ENCODE measurements around the gene AFF2. TPM values are rescaled to one million over a fixed set of nuclear protein-coding genes. Genes with fewer than 3 reads are reported as not detected.

The AFF2 gene
- total RNA-seq, 5 donors from 2014 or later (not counting 1 experiment from before 2014, with no cell fraction given): 0.95 to 4.1 (median 2.3) TPM

DNA sequence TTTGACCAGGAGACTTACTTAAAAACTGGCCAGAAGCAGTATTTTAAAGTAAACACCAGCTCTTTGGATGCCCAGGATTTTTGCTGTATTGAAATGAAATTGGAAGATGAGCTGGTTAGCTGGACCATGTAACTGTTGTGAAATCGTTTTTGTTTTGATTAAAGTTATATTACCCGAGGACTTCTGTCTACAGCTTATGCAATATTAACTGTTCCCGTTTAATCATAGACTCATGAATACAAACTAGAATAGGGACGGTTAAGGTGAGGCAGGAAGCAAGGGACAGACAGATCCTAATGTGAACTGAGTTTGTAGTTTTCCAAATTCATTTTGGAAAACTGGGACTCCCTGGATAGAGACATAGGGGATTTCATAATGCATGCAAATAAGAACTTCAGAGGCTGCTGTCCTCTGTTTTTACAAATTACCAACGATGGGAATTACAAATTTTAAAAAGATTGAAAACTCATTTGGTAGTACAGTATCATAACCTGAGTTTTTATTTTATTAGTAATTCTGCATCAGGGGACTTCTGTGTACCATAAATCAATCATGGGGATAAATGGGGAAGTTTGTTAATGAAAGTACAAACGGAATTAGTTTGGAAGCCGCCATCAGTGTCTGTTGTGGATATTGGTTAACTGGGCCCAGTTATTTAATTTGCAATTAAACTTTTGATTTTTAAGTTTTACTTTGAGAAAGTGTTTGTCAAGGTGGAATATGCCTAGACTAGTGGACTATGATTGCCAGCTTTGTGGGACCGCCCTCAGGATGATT is 304.4 kb downstream of the AFF2 start:
- ChIA-PET POLR2A (interaction anchor here in 1 of 2 donors (0.7 kb wide), 1 partner anchor 14 kb away, joined by 3 read pairs; no protein-coding TSS in a partner anchor), CTCF (no interaction called here)
- WGBS (ENCODE audit: insufficient coverage): no CpG with 5 or more reads among the region's 8 CpGs

DNA sequence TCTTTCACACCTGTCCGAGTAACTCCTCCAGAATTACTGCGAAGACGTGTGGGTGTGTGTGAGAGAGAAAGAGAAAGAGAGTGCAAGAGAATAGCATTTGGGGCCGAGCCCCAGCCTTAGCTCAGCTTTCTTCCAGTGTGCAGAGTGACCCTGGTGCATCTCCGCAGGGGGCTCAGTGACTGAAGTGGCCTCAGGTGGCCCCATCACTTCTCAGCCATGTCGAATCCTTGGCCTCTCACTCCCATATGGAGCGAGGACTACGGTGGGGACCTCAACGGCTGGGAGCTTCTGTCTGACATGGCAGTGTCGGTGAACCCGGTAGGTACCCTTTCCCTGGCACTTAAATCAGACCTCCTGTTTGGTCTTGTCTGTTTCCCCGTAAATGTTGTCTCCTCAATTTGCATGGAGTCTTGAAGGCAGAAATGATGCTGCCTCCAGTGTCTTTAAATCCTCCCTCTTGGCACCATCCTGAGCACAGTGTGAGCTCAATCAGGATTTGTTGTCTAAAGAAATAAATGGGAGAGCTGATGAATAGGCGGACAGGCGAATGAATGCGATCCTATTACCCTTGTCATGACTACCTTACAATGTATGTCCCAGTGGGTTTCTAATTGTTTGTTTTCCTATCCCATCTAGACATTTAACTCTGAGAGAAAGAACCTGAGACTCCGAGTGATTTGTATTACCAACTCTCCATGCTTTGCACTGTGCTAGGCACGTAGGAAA is 305.9 kb downstream of the AFF2 start:
- Histone ChIP-seq H3K4me3 (ENCODE audit: control insufficient read depth in 1 of 2, extremely low read depth in 1 of 2, low read length in 1 of 2) (no peak overlapping the region), H3K27ac (ENCODE audit: low read length) (no peak overlapping the region), H3K27me3 (replicated peaks in 1 of 2; ENCODE audit: control insufficient read depth in 2 of 2, extremely low read depth in 1 of 2, insufficient read depth in 2 of 2, low read length in 1 of 2) (no peaks in the 10 kb centered on the region), H3K4me1 (ENCODE audit: control insufficient read depth in 1 of 2, extremely low read depth in 1 of 2, insufficient read depth in 2 of 2, low read length in 2 of 2) (no peaks in the 10 kb centered on the region), H3K36me3 (ENCODE audit: control insufficient read depth in 2 of 2, extremely low read depth in 1 of 2, insufficient read depth in 1 of 2, low read length in 1 of 2) (no peaks in the 10 kb centered on the region), H3K9me3 (no peaks in the 10 kb centered on the region)
- 86% methylated on average over 4 of the region's 17 CpGs for WGBS (ENCODE audit: insufficient coverage)
- H3K27me3 Mint-ChIP-seq: peaks cover 0 to 7% of the 10 kb centered on the region in 2 donors
- no peak overlapping the region for H3K27ac Mint-ChIP-seq
- H3K36me3 Mint-ChIP-seq: no peaks in the 10 kb centered on the region
- no peaks in the 10 kb centered on the region for H3K4me1 Mint-ChIP-seq
- H3K9me3 Mint-ChIP-seq: no peaks in the 10 kb centered on the region
- DNase-seq (no peak), ATAC-seq (replicated peaks in 1 of 4) (no peak)
- ChIA-PET CTCF (no interaction called here), POLR2A (no interaction called here)
- no peak overlapping the region for H3K4me3 Mint-ChIP-seq

More for the DNA sequence above, 304.4 kb downstream of the AFF2 start:
- H3K27ac ChIP-seq (ENCODE audit: low read length): no peak overlapping the region
- Mint-ChIP-seq H3K27ac (no peak overlapping the region), H3K4me3 (no peak overlapping the region), H3K9me3 (no peaks in the 10 kb centered on the region), H3K36me3 (no peaks in the 10 kb centered on the region), H3K27me3 (peaks cover 0 to 7% of the 10 kb centered on the region in 2 donors), H3K4me1 (no peaks in the 10 kb centered on the region)
- no peaks in the 10 kb centered on the region for H3K9me3 ChIP-seq
- no peaks in the 10 kb centered on the region for H3K4me1 ChIP-seq (ENCODE audit: control insufficient read depth in 1 of 2, extremely low read depth in 1 of 2, insufficient read depth in 2 of 2, low read length in 2 of 2)
- H3K4me3 ChIP-seq (ENCODE audit: control insufficient read depth in 1 of 2, extremely low read depth in 1 of 2, low read length in 1 of 2): no peak overlapping the region
- no peak for DNase-seq
- H3K27me3 ChIP-seq (replicated peaks in 1 of 2; ENCODE audit: control insufficient read depth in 2 of 2, extremely low read depth in 1 of 2, insufficient read depth in 2 of 2, low read length in 1 of 2): no peaks in the 10 kb centered on the region
- no peaks in the 10 kb centered on the region for H3K36me3 ChIP-seq (ENCODE audit: control insufficient read depth in 2 of 2, extremely low read depth in 1 of 2, insufficient read depth in 1 of 2, low read length in 1 of 2)
- no peak for ATAC-seq (replicated peaks in 1 of 4)

DNA sequence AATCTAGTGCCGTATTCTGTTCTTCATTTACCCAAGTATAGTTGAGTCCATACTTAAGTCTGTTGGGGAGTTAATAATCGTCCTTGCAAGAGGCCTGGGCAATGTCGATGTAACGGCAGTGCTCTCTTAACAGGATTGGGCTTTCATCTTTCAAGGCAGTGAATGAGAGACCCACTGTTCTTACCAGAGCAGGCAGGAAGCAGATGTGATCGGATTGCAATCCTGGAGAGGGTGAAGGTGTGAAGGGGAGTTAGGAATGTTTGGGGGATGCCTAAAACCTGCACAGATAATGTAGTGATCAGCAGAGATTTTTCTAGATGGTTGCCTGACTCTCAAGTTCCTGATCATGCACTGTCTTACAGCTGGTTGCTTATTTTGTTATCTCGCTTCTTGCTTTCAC is 308.4 kb downstream of the AFF2 start:
- no peak for ATAC-seq (replicated peaks in 1 of 4)
- 100% methylated on average over 2 of the region's 6 CpGs for WGBS (ENCODE audit: insufficient coverage)
- no peak overlapping the region for H3K27ac Mint-ChIP-seq

DNA sequence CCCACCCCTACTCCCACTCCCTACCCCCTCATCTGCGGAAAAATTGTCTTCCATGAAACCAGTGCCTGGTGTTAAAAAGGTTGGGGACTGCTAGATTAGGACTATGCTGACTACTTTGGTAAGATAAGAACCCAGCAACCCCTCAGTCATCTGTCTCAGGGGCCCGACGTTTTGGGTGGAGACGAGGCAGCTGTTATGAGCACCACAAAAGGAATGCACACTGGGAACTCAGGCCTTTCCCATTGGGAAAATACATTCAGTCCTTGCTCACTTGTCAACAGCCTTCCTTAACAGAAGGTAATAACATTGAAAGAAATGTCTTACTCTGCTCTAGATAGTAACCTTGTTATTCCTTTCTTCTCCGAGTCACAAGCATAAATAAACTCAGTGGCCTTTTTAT is 310.8 kb downstream of the AFF2 start:
- H3K4me3 ChIP-seq (ENCODE audit: control insufficient read depth in 1 of 2, extremely low read depth in 1 of 2, low read length in 1 of 2): no peak overlapping the region
- H3K27ac ChIP-seq (ENCODE audit: low read length): no peak overlapping the region
- H3K4me3 Mint-ChIP-seq: no peak overlapping the region
- H3K4me1 ChIP-seq (ENCODE audit: control insufficient read depth in 1 of 2, extremely low read depth in 1 of 2, insufficient read depth in 2 of 2, low read length in 2 of 2): no peaks in the 10 kb centered on the region
- CTCF ChIA-PET: no interaction called here
- ATAC-seq (replicated peaks in 1 of 4): no peak
- peaks cover 0 to 12% of the 10 kb centered on the region in 2 donors for H3K27me3 Mint-ChIP-seq
- H3K9me3 Mint-ChIP-seq: no peaks in the 10 kb centered on the region
- no peak for DNase-seq
- H3K36me3 ChIP-seq (ENCODE audit: control insufficient read depth in 2 of 2, extremely low read depth in 1 of 2, insufficient read depth in 1 of 2, low read length in 1 of 2): no peaks in the 10 kb centered on the region
- WGBS (ENCODE audit: insufficient coverage): no CpG with 5 or more reads among the region's 5 CpGs
- H3K4me1 Mint-ChIP-seq: no peaks in the 10 kb centered on the region
- no peak overlapping the region for H3K27ac Mint-ChIP-seq
- H3K27me3 ChIP-seq (replicated peaks in 1 of 2; ENCODE audit: control insufficient read depth in 2 of 2, extremely low read depth in 1 of 2, insufficient read depth in 2 of 2, low read length in 1 of 2): no peaks in the 10 kb centered on the region
- H3K9me3 ChIP-seq: no peaks in the 10 kb centered on the region
- no peaks in the 10 kb centered on the region for H3K36me3 Mint-ChIP-seq
- POLR2A ChIA-PET: no interaction called here

More for the DNA sequence above, 308.4 kb downstream of the AFF2 start:
- DNase-seq: no peak
- Histone ChIP-seq H3K27ac (ENCODE audit: low read length) (no peak overlapping the region), H3K9me3 (no peaks in the 10 kb centered on the region), H3K4me3 (ENCODE audit: control insufficient read depth in 1 of 2, extremely low read depth in 1 of 2, low read length in 1 of 2) (no peak overlapping the region), H3K4me1 (ENCODE audit: control insufficient read depth in 1 of 2, extremely low read depth in 1 of 2, insufficient read depth in 2 of 2, low read length in 2 of 2) (no peaks in the 10 kb centered on the region), H3K27me3 (replicated peaks in 1 of 2; ENCODE audit: control insufficient read depth in 2 of 2, extremely low read depth in 1 of 2, insufficient read depth in 2 of 2, low read length in 1 of 2) (no peaks in the 10 kb centered on the region), H3K36me3 (ENCODE audit: control insufficient read depth in 2 of 2, extremely low read depth in 1 of 2, insufficient read depth in 1 of 2, low read length in 1 of 2) (no peaks in the 10 kb centered on the region)
- no peak overlapping the region for H3K4me3 Mint-ChIP-seq
- no peaks in the 10 kb centered on the region for H3K36me3 Mint-ChIP-seq
- no peaks in the 10 kb centered on the region for H3K4me1 Mint-ChIP-seq
- no peaks in the 10 kb centered on the region for H3K9me3 Mint-ChIP-seq
- H3K27me3 Mint-ChIP-seq: peaks cover 0 to 11% of the 10 kb centered on the region in 2 donors
- CTCF ChIA-PET: no interaction called here
- POLR2A ChIA-PET: no interaction called here

DNA sequence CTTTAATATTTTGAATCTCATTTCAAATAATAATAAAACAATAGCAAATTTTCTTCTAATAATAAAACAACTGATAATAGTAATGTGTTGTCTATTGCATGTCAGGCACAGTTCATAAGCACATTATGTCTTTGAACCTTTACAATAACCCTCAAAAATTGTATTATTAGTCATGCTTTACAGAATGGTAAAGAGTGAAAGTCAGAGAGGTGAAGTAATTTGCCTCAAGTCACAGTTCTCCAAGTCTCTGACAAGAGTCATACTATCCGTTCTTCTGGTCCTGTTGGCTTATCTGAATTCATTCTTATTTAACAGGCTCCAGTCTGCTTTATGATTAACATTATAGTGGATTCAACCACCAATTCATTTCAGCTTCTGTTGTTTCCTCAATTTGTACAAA is 313.0 kb downstream of the AFF2 start:
- ChIA-PET POLR2A (no interaction called here), CTCF (no interaction called here)
- DNase-seq: no peak

DNA sequence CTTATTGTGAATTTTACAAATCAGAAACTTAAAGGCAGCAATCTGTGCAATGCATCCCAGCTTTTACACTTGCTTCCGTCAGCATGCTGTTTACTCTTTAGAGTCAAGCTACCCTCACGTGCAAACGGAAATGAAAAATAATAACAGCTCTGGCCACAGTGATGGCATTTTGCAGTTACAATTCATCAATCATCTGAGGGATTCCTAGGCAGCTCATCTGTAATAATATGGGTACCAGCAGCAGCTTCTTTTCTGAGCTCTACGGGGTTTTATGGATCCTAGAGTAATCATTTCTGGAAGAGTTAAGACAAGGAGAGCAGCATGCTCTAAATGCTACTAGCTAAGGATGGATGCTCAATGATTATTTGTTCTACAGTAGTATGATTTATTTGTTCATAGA is 313.6 kb downstream of the AFF2 start:
- no peak for DNase-seq
- H3K36me3 ChIP-seq (ENCODE audit: control insufficient read depth in 2 of 2, extremely low read depth in 1 of 2, insufficient read depth in 1 of 2, low read length in 1 of 2): no peaks in the 10 kb centered on the region
- ATAC-seq (replicated peaks in 1 of 4): no peak
- Mint-ChIP-seq H3K4me1 (no peaks in the 10 kb centered on the region), H3K4me3 (no peak overlapping the region), H3K27me3 (peaks cover 0 to 12% of the 10 kb centered on the region in 2 donors), H3K27ac (no peak overlapping the region), H3K9me3 (no peaks in the 10 kb centered on the region), H3K36me3 (no peaks in the 10 kb centered on the region)
- POLR2A ChIA-PET: no interaction called here
- CTCF ChIA-PET: no interaction called here
- no peaks in the 10 kb centered on the region for H3K9me3 ChIP-seq
- no peaks in the 10 kb centered on the region for H3K27me3 ChIP-seq (replicated peaks in 1 of 2; ENCODE audit: control insufficient read depth in 2 of 2, extremely low read depth in 1 of 2, insufficient read depth in 2 of 2, low read length in 1 of 2)
- no peak overlapping the region for H3K27ac ChIP-seq (ENCODE audit: low read length)
- H3K4me1 ChIP-seq (ENCODE audit: control insufficient read depth in 1 of 2, extremely low read depth in 1 of 2, insufficient read depth in 2 of 2, low read length in 2 of 2): no peaks in the 10 kb centered on the region
- no peak overlapping the region for H3K4me3 ChIP-seq (ENCODE audit: control insufficient read depth in 1 of 2, extremely low read depth in 1 of 2, low read length in 1 of 2)
- 100% methylated on average over 1 of the region's 4 CpGs for WGBS (ENCODE audit: insufficient coverage)

More for the DNA sequence above, 313.0 kb downstream of the AFF2 start:
- Mint-ChIP-seq H3K27ac (no peak overlapping the region), H3K9me3 (no peaks in the 10 kb centered on the region), H3K27me3 (peaks cover 0 to 12% of the 10 kb centered on the region in 2 donors), H3K36me3 (no peaks in the 10 kb centered on the region), H3K4me1 (no peaks in the 10 kb centered on the region), H3K4me3 (no peak overlapping the region)
- H3K9me3 ChIP-seq: no peaks in the 10 kb centered on the region
- no peaks in the 10 kb centered on the region for H3K36me3 ChIP-seq (ENCODE audit: control insufficient read depth in 2 of 2, extremely low read depth in 1 of 2, insufficient read depth in 1 of 2, low read length in 1 of 2)
- no peaks in the 10 kb centered on the region for H3K4me1 ChIP-seq (ENCODE audit: control insufficient read depth in 1 of 2, extremely low read depth in 1 of 2, insufficient read depth in 2 of 2, low read length in 2 of 2)
- WGBS (ENCODE audit: insufficient coverage): no CpG with 5 or more reads among the region's 1 CpG
- H3K4me3 ChIP-seq (ENCODE audit: control insufficient read depth in 1 of 2, extremely low read depth in 1 of 2, low read length in 1 of 2): no peak overlapping the region
- no peak overlapping the region for H3K27ac ChIP-seq (ENCODE audit: low read length)
- H3K27me3 ChIP-seq (replicated peaks in 1 of 2; ENCODE audit: control insufficient read depth in 2 of 2, extremely low read depth in 1 of 2, insufficient read depth in 2 of 2, low read length in 1 of 2): no peaks in the 10 kb centered on the region
- no peak for ATAC-seq (replicated peaks in 1 of 4)

All from T-cell (primary cell).